ENCODE data around the gene FARS2.

Gene FARS2

DNA sequence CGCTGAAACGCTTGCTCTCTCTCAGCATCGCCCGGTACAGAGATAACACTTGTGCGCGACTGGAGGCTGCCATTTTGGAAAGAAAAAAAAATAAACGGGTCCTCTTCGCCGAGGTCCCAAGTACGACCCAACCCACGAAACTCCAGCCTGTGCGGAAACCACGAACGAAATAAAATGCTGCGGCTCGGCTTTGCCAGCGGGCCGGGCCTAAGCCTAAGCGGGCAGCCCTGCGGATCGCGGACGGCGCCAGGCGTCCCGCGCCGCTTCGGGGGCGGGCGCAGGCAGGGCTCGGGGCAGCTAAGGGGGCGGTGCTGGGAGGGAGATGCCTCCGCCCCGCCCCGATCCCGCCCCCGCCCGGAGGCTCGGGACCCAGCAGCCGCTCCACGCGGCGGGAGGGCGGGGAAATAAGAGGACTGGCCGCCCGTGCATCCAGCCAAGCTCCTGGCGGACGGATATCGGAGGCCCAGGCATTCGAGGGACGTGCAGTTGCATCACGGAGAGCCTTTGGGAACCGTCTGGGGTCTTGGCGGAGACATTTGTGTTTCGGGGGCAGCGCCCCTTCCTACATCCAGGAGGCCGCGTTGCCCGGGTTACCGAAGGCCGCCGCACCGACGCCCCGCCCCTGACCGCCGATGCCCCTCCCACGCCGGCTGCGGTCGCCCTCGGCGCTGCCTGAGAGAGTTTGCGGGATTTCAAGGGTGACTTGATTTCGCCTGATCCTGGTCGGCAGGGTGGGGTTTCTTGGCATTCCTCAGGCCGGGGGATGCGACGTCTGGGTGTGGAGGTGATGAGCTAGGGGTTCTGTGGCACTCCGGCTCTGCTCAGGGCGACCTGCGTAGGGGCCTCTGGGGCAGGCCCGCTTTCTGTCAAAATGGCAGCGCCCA is at the start of gene FARS2, which contains the start of gene LYRM4:
Gene FARS2, plus strand, starts transcription at position 853 of the 884 bp plus-strand sequence.
Gene LYRM4, minus strand, starts transcription at position 290 of the 884 bp plus-strand sequence. Its CDS starts 217 bp downstream, at position 73.
- DNase-seq, result peak; percentile 59

DNA sequence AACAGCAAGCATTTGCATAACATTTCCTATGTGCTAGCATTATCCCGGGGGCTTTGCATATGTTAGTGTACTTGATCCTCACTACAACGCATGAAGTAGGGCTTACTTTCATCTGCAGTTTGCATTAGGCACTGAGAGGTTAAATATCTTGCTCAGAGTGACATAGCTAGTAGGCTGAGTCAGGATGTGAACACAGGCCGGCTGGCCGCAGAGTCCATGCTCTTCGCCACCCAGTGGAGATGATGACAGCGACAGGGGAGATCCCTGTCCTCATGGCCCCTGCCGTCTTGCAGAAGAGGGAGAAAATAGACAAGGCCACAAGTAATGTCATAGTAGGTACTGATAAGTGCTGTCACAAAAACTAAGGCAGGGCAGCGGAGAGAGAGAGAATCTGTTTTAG is 47.5 kb upstream of the FARS2 start:
- no peak for DNase-seq

DNA sequence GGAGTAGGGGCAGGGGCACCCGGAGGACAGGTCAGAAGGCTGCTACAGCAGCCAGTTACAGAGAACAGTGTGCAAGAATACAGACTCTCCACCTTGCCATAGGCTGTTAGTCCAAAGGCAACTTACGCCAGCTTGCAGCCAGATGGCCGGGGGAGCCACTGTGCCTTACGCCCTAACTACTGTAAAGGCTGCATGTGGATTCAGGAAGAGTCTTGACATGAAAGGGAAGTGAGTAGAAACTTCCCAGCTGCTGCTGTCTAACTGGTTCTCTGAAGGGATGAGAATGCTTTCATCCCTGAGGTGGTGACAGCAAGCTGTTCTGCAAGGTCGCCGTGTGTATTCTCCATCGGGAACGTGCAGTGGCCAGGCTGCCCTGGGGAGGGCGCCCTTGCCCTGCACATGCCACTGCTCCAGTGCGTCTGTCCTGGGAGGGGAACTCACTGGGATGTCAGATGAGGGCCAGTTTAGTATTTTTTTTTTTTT is 46.7 kb upstream of the FARS2 start:
- DNase-seq, result no peak

DNA sequence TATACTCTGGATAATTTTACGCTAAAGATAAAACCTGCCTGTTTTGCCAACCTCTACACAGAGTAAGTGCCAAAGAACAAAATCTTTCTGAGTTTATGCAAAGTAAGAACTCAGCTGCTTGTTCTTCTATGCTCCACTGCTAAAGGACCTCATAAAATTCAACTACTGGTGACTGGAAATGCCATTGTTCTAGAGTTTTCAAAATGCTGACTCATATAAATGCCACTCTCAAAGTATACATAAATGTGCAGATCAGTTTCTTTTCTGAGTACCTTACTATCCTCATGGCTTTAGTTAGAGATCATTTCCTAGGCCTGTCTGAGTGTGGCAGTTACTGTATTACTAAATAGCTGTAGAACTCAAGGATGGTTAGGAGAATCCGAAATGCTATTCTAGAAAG is 46.2 kb upstream of the FARS2 start:
- no peak for DNase-seq

DNA sequence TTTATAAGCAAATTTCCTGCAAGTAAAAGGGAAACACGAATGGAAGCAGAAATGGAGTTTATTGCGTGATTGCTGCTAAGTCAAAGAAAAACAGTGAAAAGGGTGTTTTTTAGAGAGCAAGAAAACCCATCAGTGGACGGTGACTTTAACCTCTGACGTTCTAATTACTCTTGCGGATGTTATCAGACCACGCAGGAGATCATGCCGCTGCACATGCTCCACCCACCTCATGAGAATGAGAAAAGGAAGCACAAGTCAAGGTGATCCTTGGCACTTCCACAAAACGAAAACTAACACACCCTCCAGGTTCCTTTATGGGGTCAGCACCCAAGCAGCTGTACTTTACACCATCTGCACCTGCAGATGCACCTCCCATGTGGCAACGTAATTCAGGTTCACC is 45.5 kb upstream of the FARS2 start:
- no peak for DNase-seq

DNA sequence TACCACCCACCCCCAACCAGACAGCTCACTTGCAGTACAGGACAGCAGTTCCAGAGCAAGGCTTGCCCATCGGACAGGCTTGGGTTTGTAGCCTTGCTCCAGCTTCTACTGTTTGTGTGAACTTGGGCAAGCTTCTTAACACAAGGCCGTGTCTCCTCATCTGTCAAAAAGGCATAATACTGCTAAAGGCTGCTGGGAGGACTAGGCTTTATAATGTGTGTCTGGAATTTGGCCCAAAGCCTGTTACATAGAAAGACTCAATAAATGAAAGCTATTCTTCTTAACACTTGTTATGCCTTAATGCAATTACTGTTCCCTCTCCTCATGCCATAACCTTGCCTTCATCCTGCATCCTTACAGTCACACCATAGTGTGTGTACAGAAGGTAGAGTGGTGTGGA is 44.0 kb upstream of the FARS2 start:
- no peak for DNase-seq

DNA sequence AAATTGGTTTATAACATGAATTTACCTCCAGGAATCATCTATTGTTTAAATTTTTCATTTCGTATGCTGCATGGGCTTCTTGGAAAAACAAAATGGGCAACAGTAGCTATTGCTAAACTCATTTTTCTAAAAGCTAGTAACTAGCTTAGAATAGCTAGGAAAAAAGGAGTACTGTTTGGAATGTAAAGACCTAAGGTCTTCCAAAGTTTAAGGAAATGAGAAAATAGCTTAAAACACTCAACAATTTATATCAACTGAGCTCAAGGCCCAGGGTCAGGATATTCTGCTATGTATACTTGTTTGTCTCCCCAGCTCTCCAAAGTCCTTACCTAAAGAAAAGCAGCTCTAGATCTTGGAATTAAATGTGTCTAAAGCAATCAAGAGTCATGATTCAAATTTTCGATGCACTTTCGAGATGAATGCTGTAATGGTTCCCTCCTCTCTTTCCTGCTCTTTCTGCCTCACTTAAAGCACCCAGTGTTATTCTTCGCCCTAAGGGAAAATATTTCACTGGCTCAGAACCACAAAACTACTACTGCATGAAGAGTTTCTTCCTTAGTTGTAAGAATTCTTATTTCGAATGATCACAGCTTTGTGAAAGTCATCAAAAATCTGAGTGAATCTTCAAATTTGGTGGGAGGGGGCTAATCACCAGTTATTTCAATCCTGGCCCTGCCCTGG is 42.2 kb upstream of the FARS2 start:
- no peak for DNase-seq

DNA sequence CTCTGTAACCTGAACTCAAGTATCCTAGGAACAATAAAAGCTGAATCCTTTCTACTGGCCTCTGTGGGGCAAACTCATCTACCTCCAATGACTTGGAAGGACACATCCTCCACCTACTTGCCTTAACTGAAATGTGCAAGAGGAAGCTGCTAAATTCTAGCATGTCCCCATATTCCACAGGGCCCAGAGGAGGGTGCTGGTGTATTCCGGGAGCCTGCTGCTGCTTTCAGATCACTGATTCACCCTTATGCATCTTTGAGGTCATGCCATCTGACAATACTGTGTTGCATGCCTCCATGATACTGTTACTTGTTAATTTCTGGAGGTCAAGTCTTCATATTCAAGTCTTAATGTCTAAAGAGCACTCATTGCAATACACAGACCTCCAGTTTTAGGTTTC is 40.9 kb upstream of the FARS2 start:
- DNase-seq, result no peak

DNA sequence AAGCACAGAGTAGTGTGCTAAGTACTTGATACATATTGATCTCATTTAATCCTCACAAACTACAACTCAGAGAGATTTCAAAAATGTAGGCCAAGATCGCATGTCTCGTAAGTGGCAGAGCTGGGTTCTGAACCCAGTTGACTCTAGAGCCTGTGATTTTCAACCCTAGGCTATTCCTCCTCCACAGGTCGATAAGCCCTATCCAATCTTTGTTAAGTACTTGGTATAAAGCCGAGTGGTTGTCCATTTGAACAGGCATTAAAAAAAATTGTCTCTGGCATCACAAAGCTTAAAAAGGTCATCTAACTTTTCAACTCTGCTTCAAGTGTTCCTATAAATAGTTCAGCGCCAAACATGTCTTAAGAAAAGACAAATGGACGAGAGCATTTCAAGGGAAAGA is 38.0 kb upstream of the FARS2 start:
- DNase-seq, result no peak

DNA sequence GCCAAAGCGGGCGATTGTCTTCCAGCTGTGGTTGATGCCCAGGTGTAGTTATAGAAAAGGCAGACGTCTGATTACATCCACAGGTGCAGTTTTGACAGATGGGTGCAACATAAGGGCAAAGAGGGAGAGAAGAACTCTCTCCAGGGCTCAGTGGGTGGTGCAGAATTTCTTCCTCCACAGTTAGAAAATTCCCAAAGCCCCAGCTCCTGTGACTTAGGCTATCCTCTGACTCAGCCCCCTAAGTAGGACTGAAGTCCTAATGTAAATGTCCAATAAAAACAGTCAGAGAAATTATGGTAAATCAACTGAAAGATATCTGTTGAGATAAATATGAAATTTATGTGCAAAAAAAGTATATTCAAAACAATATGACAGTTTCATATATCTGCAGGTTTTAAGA is 32.0 kb upstream of the FARS2 start:
- no peak for DNase-seq

DNA sequence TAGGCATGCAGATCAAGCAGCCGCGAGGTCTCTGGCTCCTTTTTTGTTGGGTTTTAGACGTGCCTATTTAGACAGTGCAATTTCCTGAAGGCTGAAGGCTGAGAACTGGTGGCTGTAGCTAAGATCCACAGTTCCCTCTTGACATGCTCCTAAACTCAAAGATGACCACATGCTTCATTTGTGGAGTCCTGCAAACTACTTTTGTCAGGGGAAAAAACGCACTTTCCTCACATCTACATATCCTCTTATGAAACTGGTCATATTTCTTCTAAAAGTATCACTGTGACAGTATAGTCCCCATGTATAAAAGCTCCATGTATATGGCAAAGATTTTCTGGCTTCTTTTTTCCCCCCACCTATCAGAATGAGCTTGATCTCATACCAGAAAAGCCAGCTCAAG is 31.2 kb upstream of the FARS2 start:
- DNase-seq, result no peak

DNA sequence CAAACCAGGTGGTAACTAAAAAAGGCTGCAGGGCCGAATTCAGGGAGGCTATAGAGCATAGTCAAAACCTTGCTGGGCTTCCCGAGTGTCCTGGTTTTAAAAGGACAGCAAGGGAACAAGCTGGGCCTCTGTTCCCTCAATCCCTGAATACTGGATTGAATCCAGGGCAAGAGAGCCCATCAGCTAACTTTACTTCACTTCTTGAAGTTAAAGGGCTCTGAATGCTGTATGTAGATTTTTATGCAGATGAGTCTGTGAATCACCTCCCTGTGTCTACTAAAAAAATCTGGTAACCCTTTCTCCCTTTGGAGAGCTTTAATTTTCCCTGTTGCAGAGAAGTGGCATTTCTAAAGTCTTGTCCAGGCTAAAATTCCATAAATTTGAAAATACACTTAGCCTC is 30.0 kb upstream of the FARS2 start:
- no peak for DNase-seq

DNA sequence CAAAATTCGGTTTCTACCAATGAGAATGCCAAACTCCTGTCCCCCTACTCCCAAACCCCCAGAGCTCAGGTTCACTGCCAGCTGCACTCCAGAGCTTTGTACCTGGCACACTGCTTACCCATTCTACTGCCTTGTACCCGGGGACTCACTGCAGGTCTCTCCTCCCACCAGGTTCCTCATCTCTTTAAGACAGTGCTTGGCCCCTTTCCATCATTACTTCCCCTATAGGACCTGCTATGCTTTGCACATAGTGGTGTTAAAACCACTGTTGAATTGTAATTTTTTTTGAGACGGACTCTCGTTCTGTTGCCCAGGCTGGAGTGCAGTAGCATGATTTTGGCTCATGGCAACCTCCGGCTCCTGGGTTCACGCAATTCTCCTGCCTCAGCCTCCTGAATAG is 26.4 kb upstream of the FARS2 start:
- DNase-seq, result no peak

DNA sequence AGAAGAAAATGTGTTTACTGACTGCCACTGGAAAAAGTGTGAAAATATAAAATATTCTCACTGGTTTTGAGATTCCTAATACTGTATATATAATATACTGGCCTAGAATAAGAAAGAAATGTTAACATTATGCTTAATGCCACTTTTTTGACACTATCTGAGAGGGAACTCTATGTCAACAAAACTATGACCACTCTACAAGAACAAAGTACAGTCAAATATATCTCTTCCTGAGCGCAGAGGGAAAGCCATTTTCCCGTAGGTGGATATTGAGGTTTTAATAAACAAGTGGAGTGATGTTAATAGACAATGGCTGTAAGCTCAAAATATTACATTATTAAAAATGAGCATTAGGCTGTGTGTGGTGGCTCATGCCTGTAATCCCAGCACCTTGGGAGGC is 25.5 kb upstream of the FARS2 start:
- no peak for DNase-seq

DNA sequence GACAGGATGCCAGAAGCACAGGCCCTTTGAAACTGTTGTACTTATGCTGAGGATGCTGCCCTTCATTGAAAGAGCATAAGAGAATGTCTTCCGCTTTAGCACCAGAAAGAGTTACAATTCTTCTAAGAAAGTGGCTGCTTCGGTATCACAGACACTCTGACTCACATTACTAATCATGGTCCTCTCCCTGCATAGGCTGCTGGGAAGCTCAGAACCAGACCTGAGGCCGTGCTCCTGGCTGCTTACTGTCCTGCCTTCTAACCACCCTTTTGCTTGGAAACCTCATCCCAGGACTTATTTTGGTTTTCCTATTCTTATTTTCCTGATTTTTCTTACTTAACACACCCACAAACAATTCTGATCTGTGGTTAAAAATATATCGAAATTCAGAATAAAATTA is 23.5 kb upstream of the FARS2 start:
- no peak for DNase-seq

DNA sequence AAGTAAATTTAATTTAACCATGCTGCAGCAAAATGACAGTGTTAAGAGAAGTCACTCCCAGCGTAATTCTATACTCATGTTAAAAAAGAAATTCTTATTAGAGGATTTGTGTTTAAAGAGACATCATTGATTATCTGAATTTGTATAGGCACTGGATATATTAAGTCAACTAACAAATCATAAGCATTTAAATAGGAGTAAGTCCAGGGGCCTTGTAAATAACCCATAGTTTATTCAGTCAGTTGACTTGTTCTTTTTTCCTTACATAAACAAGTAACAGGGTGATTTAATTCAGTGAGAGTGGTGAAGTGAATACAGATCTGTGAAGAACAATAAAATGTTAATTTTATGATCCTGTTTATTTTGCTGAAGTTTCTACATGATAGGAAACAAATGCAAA is 23.0 kb upstream of the FARS2 start:
- no peak for DNase-seq

DNA sequence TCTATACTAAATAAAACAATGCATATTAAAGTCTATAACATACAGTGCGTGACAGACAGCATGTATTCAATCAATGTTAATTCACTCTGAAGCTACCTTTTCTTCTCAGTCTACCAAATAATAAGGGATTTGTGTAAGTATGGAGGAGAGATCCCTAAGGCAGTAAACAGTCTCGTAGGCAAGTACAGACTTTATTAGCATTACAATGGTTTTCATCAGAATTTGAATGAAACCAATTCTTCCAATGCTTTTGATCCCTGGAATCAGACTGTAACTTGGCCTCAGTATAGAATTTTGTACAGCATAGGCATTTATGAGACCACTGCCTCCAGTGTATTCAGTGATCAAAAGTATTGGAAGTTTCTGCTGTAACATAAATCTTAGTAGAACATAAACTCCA is 20.1 kb upstream of the FARS2 start:
- no peak for DNase-seq

DNA sequence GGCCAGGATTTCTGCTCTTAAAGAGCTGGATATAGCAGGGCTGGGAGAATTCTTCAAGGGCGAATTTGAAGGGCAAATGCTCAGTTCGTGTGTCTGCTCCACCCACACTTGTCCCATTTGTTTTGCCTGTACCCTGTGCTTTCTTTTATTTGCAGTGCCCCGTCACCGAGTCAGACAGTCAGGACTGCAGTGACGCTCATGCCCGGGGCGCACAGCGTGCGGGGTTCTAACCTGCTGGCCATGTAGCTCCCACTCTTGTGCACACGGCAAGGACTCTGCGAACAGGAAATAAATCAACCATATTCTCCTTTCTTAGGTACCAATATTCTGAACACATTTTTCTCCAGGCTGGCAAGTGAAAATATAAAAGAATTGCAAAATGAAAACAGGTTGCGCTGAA is 18.2 kb upstream of the FARS2 start:
- DNase-seq, result no peak

DNA sequence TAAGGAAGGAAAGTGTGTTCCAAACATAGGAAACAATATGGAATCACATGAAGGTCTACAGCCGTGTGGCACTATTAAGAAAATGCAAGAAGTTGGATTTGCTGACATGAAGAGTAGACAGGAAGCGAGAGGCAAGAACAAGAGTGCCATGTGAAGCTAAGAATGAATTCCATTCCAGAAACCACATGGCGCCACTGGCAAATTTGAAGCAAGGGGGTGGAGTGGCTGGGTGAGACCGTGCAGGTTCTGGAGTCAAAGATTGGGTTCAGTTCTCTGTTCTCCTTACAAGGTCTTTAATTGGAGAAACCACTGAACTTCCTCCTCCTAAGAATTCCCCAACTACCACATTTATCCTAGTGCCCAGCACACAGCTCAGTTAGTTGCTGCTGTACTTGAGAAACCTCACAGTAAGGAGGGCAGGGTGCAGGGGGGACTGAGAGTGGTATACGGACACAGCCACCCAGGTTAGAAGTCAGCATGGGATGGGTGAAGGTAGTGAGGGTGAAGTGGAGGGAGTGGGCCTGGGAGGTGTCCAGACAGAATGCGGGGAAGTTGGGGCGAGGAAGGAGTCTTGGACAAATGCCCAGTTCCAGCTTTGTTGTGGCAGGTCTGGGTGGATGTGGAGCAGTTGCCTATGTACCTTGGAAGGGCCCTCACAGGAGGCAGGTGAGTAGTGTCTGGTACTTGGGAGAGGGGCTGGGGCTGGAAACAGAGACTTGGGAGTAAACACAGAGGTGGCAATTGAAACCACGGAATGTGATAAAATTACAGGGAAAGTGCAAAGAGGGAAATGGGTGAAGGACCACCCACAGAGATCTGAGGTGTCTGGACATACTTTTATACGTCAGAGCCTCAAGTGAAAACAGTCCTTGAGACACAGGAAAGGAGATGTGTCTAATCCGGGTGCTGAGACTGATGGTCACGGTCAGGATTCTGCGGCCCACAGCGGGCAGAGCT is 14.9 kb upstream of the FARS2 start:
- DNase-seq, result no peak

DNA sequence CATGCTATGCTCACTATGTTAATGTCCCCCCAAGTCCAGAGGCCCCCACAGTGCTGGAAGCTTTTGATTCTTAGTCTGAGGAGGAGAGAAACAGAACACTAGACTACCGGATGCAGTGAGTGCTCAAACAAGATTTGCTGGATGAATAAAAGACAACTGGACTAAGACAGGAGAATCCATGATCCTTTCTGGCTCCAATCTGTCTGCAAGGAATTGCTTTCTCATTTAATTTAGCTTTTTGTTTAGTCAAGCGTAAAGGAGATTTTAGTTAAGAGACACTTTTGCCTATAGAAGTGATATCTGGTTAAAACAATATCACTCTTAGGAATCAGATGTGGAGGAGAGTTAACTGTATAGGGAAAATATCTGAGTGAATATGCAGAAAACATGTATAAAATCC is 14.1 kb upstream of the FARS2 start:
- no peak for DNase-seq

DNA sequence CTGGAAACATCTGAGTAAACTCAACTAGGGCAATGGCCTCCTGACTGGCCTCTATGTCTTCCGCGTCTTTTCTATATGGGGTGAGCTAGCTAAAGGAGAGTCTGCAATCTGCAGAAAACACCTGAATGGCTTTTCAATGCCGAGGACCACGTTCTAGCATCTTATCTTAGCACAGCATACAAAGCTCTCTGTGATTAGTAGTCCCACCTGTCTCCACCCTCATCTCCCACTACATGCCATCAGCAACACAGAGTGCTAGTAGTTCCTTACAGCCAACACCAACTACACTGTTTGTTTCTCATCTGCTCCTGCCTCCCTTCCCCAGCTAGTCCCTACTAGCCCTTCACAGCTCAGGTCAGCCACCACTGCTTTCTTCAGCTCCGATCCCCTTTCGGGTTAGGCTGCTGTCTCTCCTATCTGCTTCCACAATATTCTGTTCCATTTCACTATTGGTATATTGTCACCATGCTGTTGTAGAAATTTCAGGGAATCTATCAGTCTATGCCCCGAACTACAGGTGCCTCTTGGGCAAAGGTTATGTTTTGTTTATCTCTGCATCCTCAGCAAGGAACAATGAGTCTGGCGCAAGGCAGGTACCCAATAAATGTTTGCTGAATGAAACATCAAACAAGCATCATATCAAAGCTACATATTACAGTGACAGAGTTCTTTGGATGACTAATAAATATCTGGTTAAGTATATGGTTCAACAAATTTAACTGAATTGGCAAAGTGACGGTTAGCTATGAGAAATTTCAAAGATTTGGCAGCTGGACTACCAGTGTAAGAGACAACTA is 12.8 kb upstream of the FARS2 start:
- no peak for DNase-seq

DNA sequence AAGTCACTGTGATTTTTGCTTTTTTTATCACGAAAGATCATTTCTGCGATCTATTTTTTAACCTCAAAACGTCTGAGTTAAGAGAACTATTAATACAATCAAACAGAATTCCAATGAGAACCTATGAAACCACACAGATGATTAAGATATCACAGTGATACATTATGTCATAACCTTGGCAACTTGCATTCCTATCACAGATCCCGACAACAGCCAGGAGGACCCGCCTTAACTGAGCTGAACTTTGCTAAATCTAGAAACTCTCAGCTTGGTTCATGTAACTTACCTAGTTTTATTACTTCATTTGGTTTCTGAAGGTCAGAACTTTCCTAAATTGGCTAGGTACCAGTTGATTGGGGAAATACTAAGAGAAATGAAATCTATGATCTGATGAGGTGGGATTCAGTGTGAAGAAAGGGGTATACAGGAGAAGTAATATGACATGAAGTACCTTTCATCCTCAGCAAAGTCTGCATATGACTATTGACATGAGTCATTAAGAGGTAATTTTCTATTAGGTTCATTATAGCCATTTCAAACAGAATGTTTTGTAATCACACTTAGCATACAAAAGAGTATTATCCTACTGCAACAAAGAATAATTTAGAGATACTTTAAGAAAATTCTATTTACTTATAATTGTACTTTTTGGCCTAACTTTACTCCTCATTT is 11.7 kb upstream of the FARS2 start:
- no peak for DNase-seq

Measured in NCI-H510A (cell line).